ENCODE results near the gene TMEM179. TPM values are rescaled to one million over a fixed set of nuclear protein-coding genes. Genes with fewer than 3 reads are reported as not detected.

The TMEM179 gene
- total RNA-seq, 1 donor from 2014 or later = 29.2 TPM

GRCh38 chr14:104555430-104556255 is 48.9 kb downstream of the TMEM179 start:
- DNase-seq = no peak

GRCh38 chr14:104554608-104555429 is 49.8 kb downstream of the TMEM179 start:
- no peak for DNase-seq

DNA sequence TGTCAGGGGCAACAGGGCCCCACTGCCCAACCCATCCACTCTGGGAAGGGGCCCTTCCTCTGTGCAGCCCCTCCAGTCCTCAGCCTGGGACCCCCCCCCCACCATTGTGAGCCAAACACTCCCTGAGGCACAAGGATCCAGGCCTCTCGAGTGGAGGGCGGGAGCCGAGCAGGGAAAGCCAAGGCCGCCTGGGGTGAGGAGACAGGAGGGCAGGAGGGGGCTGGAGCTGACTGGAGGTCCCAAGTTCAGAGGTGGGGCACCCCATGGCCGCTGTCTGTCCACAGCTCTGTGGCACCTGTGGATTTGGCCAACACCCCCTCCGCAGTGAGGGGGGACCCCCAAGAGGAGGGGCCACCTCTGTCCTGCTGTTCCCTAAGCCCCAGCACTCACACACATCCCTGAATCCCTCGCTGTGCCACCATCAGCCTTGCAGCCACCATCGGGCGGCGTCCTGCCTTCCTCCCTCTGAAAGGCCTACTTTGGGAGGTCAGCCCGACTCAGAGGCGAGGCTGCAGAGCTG is 50.4 kb downstream of the TMEM179 start:
- no peak for DNase-seq

- DNase-seq = no peak
These were observed 51.1 kb downstream of the TMEM179 start for GRCh38 chr14:104553166-104554087.

- DNase-seq = no peak
These were observed 51.8 kb downstream of the TMEM179 start for GRCh38 chr14:104552738-104553125.

- no peak for DNase-seq
These were observed 52.5 kb downstream of the TMEM179 start for GRCh38 chr14:104551851-104552737.

- DNase-seq = no peak
These were observed 53.5 kb downstream of the TMEM179 start for GRCh38 chr14:104550861-104551728.

GRCh38 chr14:104550340-104550860 is 54.2 kb downstream of the TMEM179 start:
- DNase-seq = no peak

DNA sequence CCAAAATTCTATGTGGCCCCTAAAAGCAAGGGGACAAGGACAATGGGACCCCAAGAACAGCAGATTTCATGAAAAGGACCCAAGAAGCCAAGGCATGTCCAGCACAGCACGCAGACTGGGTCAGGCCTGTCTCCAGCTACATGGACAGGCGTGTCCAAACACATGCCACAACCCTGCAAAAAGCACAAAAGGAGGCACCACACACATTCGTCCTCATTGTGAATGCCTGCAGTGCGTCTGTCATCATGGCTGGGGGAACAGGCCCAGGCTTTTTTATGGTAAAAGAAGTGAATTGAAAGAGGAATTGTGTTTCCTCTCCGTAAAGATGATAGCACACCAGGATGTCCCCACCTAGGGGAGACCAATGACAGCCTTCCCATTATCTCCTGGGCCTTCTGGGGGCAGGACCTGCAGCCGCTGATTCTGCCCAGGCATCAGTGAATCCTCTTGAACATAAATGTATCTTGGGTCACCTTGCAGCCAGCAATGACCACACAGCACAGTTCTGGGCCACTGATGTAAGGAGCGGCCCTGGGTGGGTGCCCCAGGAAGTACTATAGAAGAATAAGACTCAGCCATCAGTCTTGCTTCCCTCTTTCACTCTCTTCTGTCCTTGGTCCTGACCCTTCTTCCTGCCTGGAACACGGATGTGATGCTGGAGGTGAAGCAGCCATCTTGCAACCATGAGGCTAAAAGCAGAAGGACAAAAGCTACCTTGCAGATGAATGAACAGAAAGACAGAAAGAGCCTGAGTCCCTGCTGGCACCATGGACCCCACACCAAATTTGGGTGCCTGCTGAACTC is 54.8 kb downstream of the TMEM179 start:
- no peak for DNase-seq

GRCh38 chr14:104548802-104549535 is 55.6 kb downstream of the TMEM179 start:
- DNase-seq = no peak

DNA sequence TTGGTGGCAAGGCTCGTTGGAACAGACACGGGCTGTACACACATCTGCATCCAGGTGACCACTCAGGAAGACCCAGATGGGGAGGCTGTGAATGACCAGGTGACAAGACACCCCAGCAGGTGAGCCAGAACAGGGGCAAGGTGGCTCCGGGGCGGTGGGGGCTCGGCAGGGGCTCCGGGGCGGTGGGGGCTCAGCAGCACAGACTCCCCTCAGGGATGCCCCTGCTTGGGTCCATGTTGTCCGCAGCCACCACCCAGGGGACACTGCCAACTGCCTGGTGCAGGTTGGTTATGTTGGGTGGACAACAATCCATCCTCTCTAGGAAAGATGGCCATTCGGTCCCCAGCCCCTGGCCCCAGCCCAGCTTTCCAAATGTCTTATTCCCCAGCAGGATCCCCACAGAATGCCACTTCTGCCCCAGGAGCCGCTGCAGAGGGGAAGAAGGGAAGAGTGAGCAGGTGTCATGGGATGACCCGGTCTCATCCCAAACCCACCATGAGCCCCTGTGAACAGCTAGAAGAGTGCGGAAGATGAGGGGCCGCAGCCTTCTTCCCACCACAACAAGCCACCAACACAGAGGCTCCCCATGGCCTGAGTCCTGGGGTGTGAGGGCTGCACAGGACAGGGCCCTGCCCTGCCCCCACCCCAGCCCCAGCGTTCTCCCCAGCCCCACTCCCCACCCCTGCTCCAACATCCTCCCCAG is 56.4 kb downstream of the TMEM179 start:
- DNase-seq = no peak

DNA sequence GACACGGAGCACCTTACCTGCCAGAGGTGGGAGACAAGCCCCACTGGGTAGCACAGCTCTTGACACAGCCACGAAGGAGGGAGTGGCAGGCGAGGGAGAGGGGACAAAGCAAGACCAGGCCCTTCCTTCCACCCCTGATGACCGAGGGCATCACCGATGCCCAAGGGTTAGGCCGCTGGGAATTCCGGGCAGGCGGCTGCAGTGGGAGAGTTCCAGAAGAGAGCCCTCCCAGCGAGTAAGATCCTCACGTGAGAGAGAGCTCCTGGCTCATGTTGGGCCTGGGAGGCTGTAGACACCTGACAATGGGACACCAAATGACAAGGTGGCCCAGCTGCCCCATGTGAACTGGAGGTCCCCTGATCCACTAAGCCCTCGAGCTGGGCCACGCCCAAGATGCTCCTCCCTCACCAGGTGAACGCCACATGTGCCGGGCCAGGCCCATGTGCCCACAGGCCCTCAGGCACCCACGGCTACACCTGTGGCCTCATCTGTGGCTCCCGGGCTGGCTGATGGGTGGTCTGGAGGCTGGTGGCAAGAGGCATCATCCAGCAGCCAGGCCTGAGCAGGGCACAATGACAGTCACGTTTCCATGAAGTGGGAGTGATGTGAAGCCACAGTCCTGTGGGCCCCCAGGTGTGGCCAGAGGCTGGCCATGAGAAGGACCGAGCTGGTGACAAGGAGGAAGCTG is 57.1 kb downstream of the TMEM179 start:
- DNase-seq = no peak

DNA sequence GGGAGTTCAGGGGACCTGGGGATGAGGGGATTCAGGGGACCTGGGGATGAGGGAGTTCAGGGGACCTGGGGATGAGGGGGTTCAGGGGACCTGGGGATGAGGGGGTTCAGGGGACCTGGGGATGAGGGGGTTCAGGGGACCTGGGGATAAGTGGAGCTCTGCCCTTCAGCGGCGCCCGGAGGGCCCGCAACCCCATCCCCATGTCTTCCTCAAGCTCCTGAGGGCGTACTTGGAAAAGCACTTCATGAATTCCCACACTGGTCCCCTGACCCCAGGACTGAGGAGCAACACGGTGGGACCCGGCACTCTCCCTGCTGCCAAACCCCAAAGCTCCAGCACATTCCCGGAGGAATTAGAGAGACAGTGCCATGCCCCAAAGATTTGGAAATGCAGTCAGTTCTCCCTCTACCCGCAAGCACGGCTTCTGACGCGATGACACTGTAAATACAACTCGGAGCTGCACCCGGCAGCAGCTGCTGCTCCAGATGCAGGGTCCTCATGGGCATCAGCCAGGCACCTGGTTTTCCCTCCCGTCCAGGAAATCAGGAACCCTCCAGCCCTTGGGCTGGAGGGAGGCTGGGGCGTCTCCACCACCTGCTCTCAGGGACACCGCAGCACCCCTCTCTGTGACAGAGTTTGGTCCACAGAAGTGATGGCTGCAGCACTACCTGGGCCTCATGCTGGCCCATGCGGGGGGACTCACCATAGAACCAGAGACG is 57.8 kb downstream of the TMEM179 start:
- DNase-seq = no peak

GRCh38 chr14:104545942-104546501 is 58.5 kb downstream of the TMEM179 start:
- no peak for DNase-seq

DNA sequence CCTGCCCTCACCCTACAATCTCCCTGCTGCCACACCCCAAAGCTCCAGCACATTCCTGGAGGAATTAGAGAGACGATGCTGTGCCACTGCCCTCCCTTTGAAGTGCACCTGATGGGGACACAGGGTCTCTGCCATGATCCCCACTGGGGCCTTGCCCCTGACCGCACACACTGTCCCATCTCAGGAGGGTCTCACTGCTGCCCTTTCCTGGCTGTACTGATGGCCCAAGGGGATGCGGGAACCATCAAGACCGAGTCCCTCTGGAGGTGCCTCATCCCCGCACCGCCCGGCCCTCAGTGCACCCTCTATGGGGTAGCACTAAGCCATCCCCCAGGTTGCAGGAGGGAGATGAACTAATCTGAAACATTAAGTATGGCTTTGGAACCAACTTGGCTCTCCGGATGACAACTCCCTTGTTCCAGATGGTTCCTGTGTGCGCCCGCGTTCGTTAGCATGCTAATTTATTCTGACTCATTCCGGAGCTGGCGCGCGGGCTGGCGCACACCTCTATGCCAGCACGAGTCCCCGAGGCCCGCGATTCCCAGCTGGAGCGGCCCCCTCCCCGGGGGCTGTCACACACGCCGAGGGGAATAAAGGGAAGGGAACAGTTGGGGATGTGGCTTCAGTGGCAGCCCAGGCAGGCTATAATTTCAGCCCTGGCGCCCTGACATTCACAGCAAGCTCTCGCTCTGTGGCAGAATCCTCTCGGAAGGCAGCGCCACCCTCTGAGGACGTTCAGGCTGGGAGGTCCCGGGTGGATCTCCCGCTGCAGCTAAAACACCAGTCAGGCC is 59.2 kb downstream of the TMEM179 start:
- DNase-seq = peak; percentile 63

Data from occipital lobe (tissue), 2 donors.